ENCODE data around the gene PADI2. TPM values are rescaled to one million over a fixed set of nuclear protein-coding genes. Genes with fewer than 3 reads are reported as not detected.

Gene PADI2
- total RNA-seq, 1 experiment from 2014 or later, result 14.0 TPM

- no TSS peak for BruUV-seq (replicated peaks)
- H3K4me3 ChIP-seq, result no peak overlapping the region
- H3F3A ChIP-seq (ENCODE audit: insufficient read depth, low read depth), result no peaks in the 10 kb centered on the region
- intact Hi-C loops (cut with micrococcal nuclease; ENCODE audit: unreplicated experiment), result no loop called here
- no peak overlapping the region for H2AFZ ChIP-seq
- TF ChIP-seq EZH2 (IDR thresholded peaks at IDR 0.05; ENCODE audit: low read depth), result no peak
- no peak for TF ChIP-seq CTCF (conservative IDR thresholded peaks at IDR 0.05)
- ChIA-PET POLR2A (ENCODE audit: unreplicated experiment) (interaction anchor here (0.6 kb wide), 1 partner anchor 78 kb away, joined by 20 read pairs; no protein-coding TSS in a partner anchor), CTCF (no interaction called here)
- no peaks in the 10 kb centered on the region for H3K36me3 ChIP-seq (ENCODE audit: low read depth)
- no peak overlapping the region for H3K4me2 ChIP-seq
- no peaks in the 10 kb centered on the region for H3K27me3 ChIP-seq (ENCODE audit: insufficient read depth, low read depth)
- H3K4me1 ChIP-seq (replicated peaks; ENCODE audit: insufficient read depth), result peaks cover 17% of the 10 kb centered on the region
- no peaks in the 10 kb centered on the region for H3K9me3 ChIP-seq (ENCODE audit: insufficient read depth, low read depth)
- no peak for DNase-seq
- H3K27ac ChIP-seq, result no peak overlapping the region
- H4K20me1 ChIP-seq (ENCODE audit: insufficient read depth), result no peaks in the 10 kb centered on the region
- H3K79me2 ChIP-seq (ENCODE audit: low read depth), result no peaks in the 10 kb centered on the region
- no peaks in the 10 kb centered on the region for H3K9me2 ChIP-seq (ENCODE audit: insufficient read depth)
These were observed 2.6 kb upstream of the PADI2 start for GRCh38 chr1:17121881-17122280.

GRCh38 chr1:17120962-17121837, 1.9 kb upstream of the PADI2 start:
- no peaks in the 10 kb centered on the region for H3K9me3 ChIP-seq (ENCODE audit: insufficient read depth, low read depth)
- intact Hi-C loops (cut with micrococcal nuclease; ENCODE audit: unreplicated experiment), result no loop called here
- POLR2A ChIA-PET (ENCODE audit: unreplicated experiment), result no interaction called here

GRCh38 chr1:17120481-17120877, 1.2 kb upstream of the PADI2 start:
- no peak for DNase-seq
- intact Hi-C loops (cut with micrococcal nuclease; ENCODE audit: unreplicated experiment), result no loop called here
- H3K27me3 ChIP-seq (ENCODE audit: insufficient read depth, low read depth), result no peaks in the 10 kb centered on the region
- no peak for TF ChIP-seq EZH2 (IDR thresholded peaks at IDR 0.05; ENCODE audit: low read depth)
- TF ChIP-seq CTCF (conservative IDR thresholded peaks at IDR 0.05), result no peak
- H3K4me2 ChIP-seq, result no peak overlapping the region
- no peaks in the 10 kb centered on the region for H3K79me2 ChIP-seq (ENCODE audit: low read depth)
- H3K9me2 ChIP-seq (ENCODE audit: insufficient read depth), result no peaks in the 10 kb centered on the region
- H3K36me3 ChIP-seq (ENCODE audit: low read depth), result no peaks in the 10 kb centered on the region
- H3F3A ChIP-seq (ENCODE audit: insufficient read depth, low read depth), result no peaks in the 10 kb centered on the region
- no TSS peak for BruUV-seq (replicated peaks)
- H3K27ac ChIP-seq, result no peak overlapping the region
- no peak overlapping the region for H3K4me3 ChIP-seq
- ChIA-PET CTCF (interaction anchor here (0.7 kb wide), 1 partner anchor 292 kb away, joined by 5 read pairs; no protein-coding TSS in a partner anchor), POLR2A (ENCODE audit: unreplicated experiment) (no interaction called here)
- no peaks in the 10 kb centered on the region for H4K20me1 ChIP-seq (ENCODE audit: insufficient read depth)
- no peak overlapping the region for H2AFZ ChIP-seq
- no peaks in the 10 kb centered on the region for H3K9me3 ChIP-seq (ENCODE audit: insufficient read depth, low read depth)
- peaks cover 6% of the 10 kb centered on the region; the same call in 1 of the 2 replicates for H3K4me1 ChIP-seq (replicated peaks; ENCODE audit: insufficient read depth)

More at GRCh38 chr1:17120962-17121837, 1.9 kb upstream of the PADI2 start:
- Histone ChIP-seq H4K20me1 (ENCODE audit: insufficient read depth) (no peaks in the 10 kb centered on the region), H3K27ac (no peak overlapping the region), H2AFZ (no peak overlapping the region), H3K4me1 (replicated peaks; ENCODE audit: insufficient read depth) (peaks cover 13% of the 10 kb centered on the region), H3K4me3 (no peak overlapping the region), H3K4me2 (no peak overlapping the region), H3K27me3 (ENCODE audit: insufficient read depth, low read depth) (no peaks in the 10 kb centered on the region), H3K36me3 (ENCODE audit: low read depth) (no peaks in the 10 kb centered on the region), H3F3A (ENCODE audit: insufficient read depth, low read depth) (no peaks in the 10 kb centered on the region), H3K79me2 (ENCODE audit: low read depth) (no peaks in the 10 kb centered on the region), H3K9me2 (ENCODE audit: insufficient read depth) (no peaks in the 10 kb centered on the region)
- no TSS peak for BruUV-seq (replicated peaks)
- no peak for TF ChIP-seq EZH2 (IDR thresholded peaks at IDR 0.05; ENCODE audit: low read depth)
- no peak for TF ChIP-seq CTCF (conservative IDR thresholded peaks at IDR 0.05)
- CTCF ChIA-PET, result no interaction called here
- no peak for DNase-seq

Data from PC-9 (cell line).